ENCODE measurements around the gene TEK. TPM values are rescaled to one million over a fixed set of nuclear protein-coding genes. Genes with fewer than 3 reads are reported as not detected.

TEK gene
- total RNA-seq, 1 experiment from 2014 or later, result not detected

DNA sequence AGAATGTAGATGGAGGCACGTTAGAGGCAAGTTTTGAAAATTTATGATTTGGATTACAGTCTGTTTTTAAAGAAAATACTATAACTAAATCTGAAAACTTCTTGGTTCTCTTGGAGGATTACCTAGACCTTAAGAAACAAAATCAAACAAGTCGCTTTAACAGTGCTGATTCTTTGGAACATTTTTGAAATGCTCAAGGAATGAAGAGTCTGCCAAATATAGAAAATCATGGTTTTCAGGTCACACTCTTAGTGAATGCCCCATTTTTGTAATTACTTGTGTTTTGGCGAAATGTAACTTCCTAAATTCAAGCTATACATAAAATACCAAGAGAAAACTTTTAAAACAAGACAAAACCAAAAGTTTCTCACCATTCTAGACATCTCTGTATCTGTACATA lies 94.8 kb downstream of the TEK start:
- intact Hi-C loops (cut with micrococcal nuclease; ENCODE audit: unreplicated experiment), result no loop called here
- no peak overlapping the region for H3K27ac ChIP-seq
- ChIA-PET POLR2A (ENCODE audit: unreplicated experiment) (no interaction called here), CTCF (no interaction called here)
- H3F3A ChIP-seq (ENCODE audit: insufficient read depth, low read depth), result no peaks in the 10 kb centered on the region
- H3K4me2 ChIP-seq, result no peak overlapping the region
- no peaks in the 10 kb centered on the region for H4K20me1 ChIP-seq (ENCODE audit: insufficient read depth)
- H3K79me2 ChIP-seq (ENCODE audit: low read depth), result no peaks in the 10 kb centered on the region
- H3K27me3 ChIP-seq (ENCODE audit: insufficient read depth, low read depth), result no peaks in the 10 kb centered on the region
- H3K36me3 ChIP-seq (ENCODE audit: low read depth), result no peaks in the 10 kb centered on the region
- no peak overlapping the region for H2AFZ ChIP-seq
- H3K9me3 ChIP-seq (ENCODE audit: insufficient read depth, low read depth), result no peaks in the 10 kb centered on the region
- no peak for DNase-seq
- no TSS peak for BruUV-seq (replicated peaks)
- TF ChIP-seq, protein P1, sequence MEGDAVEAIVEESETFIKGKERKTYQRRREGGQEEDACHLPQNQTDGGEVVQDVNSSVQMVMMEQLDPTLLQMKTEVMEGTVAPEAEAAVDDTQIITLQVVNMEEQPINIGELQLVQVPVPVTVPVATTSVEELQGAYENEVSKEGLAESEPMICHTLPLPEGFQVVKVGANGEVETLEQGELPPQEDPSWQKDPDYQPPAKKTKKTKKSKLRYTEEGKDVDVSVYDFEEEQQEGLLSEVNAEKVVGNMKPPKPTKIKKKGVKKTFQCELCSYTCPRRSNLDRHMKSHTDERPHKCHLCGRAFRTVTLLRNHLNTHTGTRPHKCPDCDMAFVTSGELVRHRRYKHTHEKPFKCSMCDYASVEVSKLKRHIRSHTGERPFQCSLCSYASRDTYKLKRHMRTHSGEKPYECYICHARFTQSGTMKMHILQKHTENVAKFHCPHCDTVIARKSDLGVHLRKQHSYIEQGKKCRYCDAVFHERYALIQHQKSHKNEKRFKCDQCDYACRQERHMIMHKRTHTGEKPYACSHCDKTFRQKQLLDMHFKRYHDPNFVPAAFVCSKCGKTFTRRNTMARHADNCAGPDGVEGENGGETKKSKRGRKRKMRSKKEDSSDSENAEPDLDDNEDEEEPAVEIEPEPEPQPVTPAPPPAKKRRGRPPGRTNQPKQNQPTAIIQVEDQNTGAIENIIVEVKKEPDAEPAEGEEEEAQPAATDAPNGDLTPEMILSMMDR (conservative IDR thresholded peaks at IDR 0.05), result no peak
- no peak for TF ChIP-seq EZH2 (IDR thresholded peaks at IDR 0.05; ENCODE audit: low read depth)
- H3K4me3 ChIP-seq, result no peak overlapping the region
- H3K4me1 ChIP-seq (replicated peaks; ENCODE audit: insufficient read depth), result no peaks in the 10 kb centered on the region
- no peaks in the 10 kb centered on the region for H3K9me2 ChIP-seq (ENCODE audit: insufficient read depth)

DNA sequence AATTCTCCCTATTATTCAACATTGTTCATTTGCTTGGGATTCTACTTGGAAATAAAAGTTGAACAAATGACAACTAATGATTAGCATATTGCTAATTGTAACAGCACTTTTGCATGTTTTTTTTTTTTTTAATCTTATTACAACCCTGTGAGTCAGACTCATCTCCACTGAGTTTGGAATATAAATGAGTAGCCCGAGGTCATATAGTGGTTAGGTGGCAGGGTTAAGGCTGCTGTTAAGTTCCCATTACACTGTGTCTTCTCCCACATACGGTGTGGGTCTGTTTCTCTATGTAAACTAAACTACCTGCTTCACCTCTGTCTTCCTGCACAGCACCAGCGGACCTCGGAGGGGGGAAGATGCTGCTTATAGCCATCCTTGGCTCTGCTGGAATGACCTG lies 95.6 kb downstream of the TEK start:
- POLR2A ChIA-PET (ENCODE audit: unreplicated experiment), result no interaction called here
- H3K4me3 ChIP-seq, result no peak overlapping the region
- H3K9me3 ChIP-seq (ENCODE audit: insufficient read depth, low read depth), result no peaks in the 10 kb centered on the region
- H3K9me2 ChIP-seq (ENCODE audit: insufficient read depth), result no peaks in the 10 kb centered on the region
- no peaks in the 10 kb centered on the region for H3K27me3 ChIP-seq (ENCODE audit: insufficient read depth, low read depth)
- no peaks in the 10 kb centered on the region for H4K20me1 ChIP-seq (ENCODE audit: insufficient read depth)
- BruUV-seq (replicated peaks), result no TSS peak
- intact Hi-C loops (cut with micrococcal nuclease; ENCODE audit: unreplicated experiment), result no loop called here
- DNase-seq, result no peak
- no peak overlapping the region for H2AFZ ChIP-seq
- no peaks in the 10 kb centered on the region for H3K79me2 ChIP-seq (ENCODE audit: low read depth)
- no peaks in the 10 kb centered on the region for H3K4me1 ChIP-seq (replicated peaks; ENCODE audit: insufficient read depth)
- H3F3A ChIP-seq (ENCODE audit: insufficient read depth, low read depth), result no peaks in the 10 kb centered on the region
- H3K27ac ChIP-seq, result no peak overlapping the region
- no peaks in the 10 kb centered on the region for H3K36me3 ChIP-seq (ENCODE audit: low read depth)
- H3K4me2 ChIP-seq, result no peak overlapping the region
- CTCF ChIA-PET, result no interaction called here
- no peak for TF ChIP-seq EZH2 (IDR thresholded peaks at IDR 0.05; ENCODE audit: low read depth)
- TF ChIP-seq, protein P1 (conservative IDR thresholded peaks at IDR 0.05), result no peak

DNA sequence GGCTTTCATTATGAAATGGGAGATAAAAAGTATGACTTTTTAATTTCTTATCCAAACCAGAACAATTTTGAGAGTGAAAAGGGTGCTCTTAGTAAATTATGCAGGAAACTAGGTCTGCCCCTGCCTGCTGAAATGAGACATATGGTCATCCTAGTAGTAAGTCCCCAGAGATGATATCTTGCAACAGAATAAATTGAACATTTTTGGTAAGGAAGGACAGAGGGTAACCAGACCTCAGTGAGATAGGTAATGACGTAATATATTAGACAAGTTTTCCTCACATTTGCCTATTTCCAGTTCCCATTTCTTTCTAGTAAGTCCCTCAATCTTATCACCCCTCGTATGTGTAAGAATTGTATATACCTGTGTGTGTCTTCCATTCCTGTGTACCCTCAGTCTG lies 96.2 kb downstream of the TEK start:
- H3K4me1 ChIP-seq (replicated peaks; ENCODE audit: insufficient read depth), result no peaks in the 10 kb centered on the region
- ChIA-PET POLR2A (ENCODE audit: unreplicated experiment) (no interaction called here), CTCF (no interaction called here)
- intact Hi-C loops (cut with micrococcal nuclease; ENCODE audit: unreplicated experiment), result no loop called here
- H3K27ac ChIP-seq, result no peak overlapping the region
- H2AFZ ChIP-seq, result no peak overlapping the region
- no peak overlapping the region for H3K4me3 ChIP-seq
- no peaks in the 10 kb centered on the region for H3F3A ChIP-seq (ENCODE audit: insufficient read depth, low read depth)
- no peaks in the 10 kb centered on the region for H3K9me2 ChIP-seq (ENCODE audit: insufficient read depth)
- TF ChIP-seq, protein P1 (conservative IDR thresholded peaks at IDR 0.05), result no peak
- H3K27me3 ChIP-seq (ENCODE audit: insufficient read depth, low read depth), result no peaks in the 10 kb centered on the region
- H3K36me3 ChIP-seq (ENCODE audit: low read depth), result no peaks in the 10 kb centered on the region
- no peaks in the 10 kb centered on the region for H3K79me2 ChIP-seq (ENCODE audit: low read depth)
- no peak overlapping the region for H3K4me2 ChIP-seq
- H3K9me3 ChIP-seq (ENCODE audit: insufficient read depth, low read depth), result no peaks in the 10 kb centered on the region
- no TSS peak for BruUV-seq (replicated peaks)
- no peaks in the 10 kb centered on the region for H4K20me1 ChIP-seq (ENCODE audit: insufficient read depth)
- no peak for DNase-seq

Data from PC-9 (cell line).